ENCODE results near the gene RNU2-63P. TPM values are rescaled to one million over a fixed set of nuclear protein-coding genes. Genes with fewer than 3 reads are reported as not detected.
"Not testable (repeated sequence)": the region's sequence is repeated elsewhere in the genome, so short reads cannot be mapped to it uniquely, and the experiment has no call there.

The RNU2-63P gene
- total RNA-seq, 1 experiment from 2014 or later = 72.9 TPM

GRCh38 chr2:87981182-87981581, 35.2 kb downstream of the RNU2-63P start:
- DNase-seq (ENCODE audit: low read depth) = not testable (repeated sequence)

GRCh38 chr2:87972385-87972784, 44.0 kb downstream of the RNU2-63P start:
- not testable (repeated sequence) for DNase-seq (ENCODE audit: low read depth)

Other genes starting within 250 kb of the RNU2-63P start
- gene RGPD2, start 190.8 kb downstream of the RNU2-63P start, total RNA-seq (2014; rRNA removed; shearing (Covaris generic)) = 1.5 TPM in 1 of 2 replicates, not detected in the other
- 33.1 and 42.1 TPM in 2 replicates for gene KRCC1, start 39.2 kb upstream of the RNU2-63P start, total RNA-seq (2014; rRNA removed; shearing (Covaris generic))
- gene SMYD1, start 51.3 kb upstream of the RNU2-63P start, total RNA-seq (2014; rRNA removed; shearing (Covaris generic)) = not detected in 2 replicates
- gene FABP1, start 111.5 kb upstream of the RNU2-63P start, total RNA-seq (2014; rRNA removed; shearing (Covaris generic)) = not detected in 2 replicates
- gene THNSL2, start 153.8 kb upstream of the RNU2-63P start, total RNA-seq (2014; rRNA removed; shearing (Covaris generic)) = not detected in 2 replicates